Lower leg skin (tissue), 3 donors: ENCODE data around the gene FOXP3.

Source experiments
- POLR2A ChIP-seq, 2 donors: fragments of 450-650 bp; IDR thresholded peaks; one replicate each; pipeline ENCODE4 v1.6.1; 2016 to 2017; ENCODE audit warnings: antibody characterized with exemption in 2 of 2, mild to moderate bottlenecking in 1 of 2, moderate library complexity in 1 of 2
- TF ChIP-seq, protein P1 (sequence below), 3 donors: fragments of 450-650 bp; IDR thresholded peaks; one replicate each; pipeline ENCODE4 v1.5.1; 2016; ENCODE audit warnings: antibody characterized with exemption in 3 of 3, mild to moderate bottlenecking in 3 of 3, moderate library complexity in 2 of 3

DNA sequence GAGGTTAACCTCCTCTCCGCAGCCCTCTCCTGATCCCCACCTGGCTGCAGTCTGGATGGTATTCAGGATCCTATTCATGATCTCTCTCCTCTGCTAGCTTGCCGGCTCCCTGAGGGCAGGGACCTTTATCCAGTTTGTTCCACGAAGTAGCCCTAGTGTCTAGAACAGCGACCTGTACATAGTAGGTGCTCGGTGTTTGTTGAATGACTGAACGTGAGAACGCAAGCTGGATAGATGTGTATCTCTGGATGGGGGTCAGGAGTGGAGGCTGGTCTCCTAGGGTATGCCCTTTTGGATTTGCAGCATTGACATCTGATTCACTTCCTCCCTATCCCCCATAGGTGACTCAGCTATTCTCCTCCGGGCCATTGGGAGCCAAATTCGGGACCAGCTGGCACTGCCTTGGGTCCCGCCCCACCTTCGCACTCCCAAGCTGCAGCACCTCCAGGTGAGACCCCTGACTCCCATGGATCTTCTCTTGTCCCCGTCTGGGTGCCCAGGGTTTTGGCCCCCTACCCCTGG, 21.9 kb downstream of the FOXP3 start:
- TF ChIP-seq, protein P1, sequence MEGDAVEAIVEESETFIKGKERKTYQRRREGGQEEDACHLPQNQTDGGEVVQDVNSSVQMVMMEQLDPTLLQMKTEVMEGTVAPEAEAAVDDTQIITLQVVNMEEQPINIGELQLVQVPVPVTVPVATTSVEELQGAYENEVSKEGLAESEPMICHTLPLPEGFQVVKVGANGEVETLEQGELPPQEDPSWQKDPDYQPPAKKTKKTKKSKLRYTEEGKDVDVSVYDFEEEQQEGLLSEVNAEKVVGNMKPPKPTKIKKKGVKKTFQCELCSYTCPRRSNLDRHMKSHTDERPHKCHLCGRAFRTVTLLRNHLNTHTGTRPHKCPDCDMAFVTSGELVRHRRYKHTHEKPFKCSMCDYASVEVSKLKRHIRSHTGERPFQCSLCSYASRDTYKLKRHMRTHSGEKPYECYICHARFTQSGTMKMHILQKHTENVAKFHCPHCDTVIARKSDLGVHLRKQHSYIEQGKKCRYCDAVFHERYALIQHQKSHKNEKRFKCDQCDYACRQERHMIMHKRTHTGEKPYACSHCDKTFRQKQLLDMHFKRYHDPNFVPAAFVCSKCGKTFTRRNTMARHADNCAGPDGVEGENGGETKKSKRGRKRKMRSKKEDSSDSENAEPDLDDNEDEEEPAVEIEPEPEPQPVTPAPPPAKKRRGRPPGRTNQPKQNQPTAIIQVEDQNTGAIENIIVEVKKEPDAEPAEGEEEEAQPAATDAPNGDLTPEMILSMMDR (IDR thresholded peaks at IDR 0.05) = no peak
- no peak for TF ChIP-seq POLR2A (IDR thresholded peaks at IDR 0.05)
